H1 (cell line): ENCODE measurements around the gene TBR1.

Experiments used
- CTCF ChIP-seq, 3 experiments: IDR thresholded peaks; 1 replicate in 2 of 3; 2 replicates in 1 of 3; pipeline versions ENCODE4 v1.5.1 to v1.6.1; 2011; ENCODE audit warnings: low read length in 3 of 3, mild to moderate bottlenecking in 3 of 3, inconsistent platforms in 2 of 3, low read depth in 1 of 3, moderate library complexity in 1 of 3; ENCODE audit not compliant: insufficient read depth in 1 of 3; ENCODE audit errors: control extremely low read depth in 1 of 3
- EGR1 ChIP-seq: IDR thresholded peaks from 2 replicates; pipeline ENCODE4 v1.6.1; 2011; ENCODE audit warnings: low read depth, low read length, borderline replicate concordance
- EZH2 ChIP-seq: fragments of 200-600 bp; sonication (generic); IDR thresholded peaks from 2 replicates; pipeline ENCODE4 v1.7.1; 2012; ENCODE audit warnings: low read depth, mild to moderate bottlenecking, moderate library complexity, low read length, inconsistent platforms; ENCODE audit not compliant: severe bottlenecking
- JUN ChIP-seq: IDR thresholded peaks from 2 replicates; pipeline ENCODE4 v1.6.1; 2011; ENCODE audit warnings: low read depth, mild to moderate bottlenecking, improper control_type of control experiment, low read length
- MAX ChIP-seq: IDR thresholded peaks from 2 replicates; pipeline ENCODE4 v1.6.1; 2012; ENCODE audit warnings: inconsistent platforms
- POLR2A ChIP-seq, 2 experiments: IDR thresholded peaks; 1 replicate in 1 of 2; 2 replicates in 1 of 2; pipeline ENCODE4 v1.6.1; 2011; ENCODE audit warnings: low read depth in 2 of 2, low read length in 2 of 2, mild to moderate bottlenecking in 2 of 2; ENCODE audit errors: control extremely low read depth in 1 of 2
- POLR2AphosphoS5 ChIP-seq: IDR thresholded peaks from 2 replicates; pipeline ENCODE4 v1.6.1; 2011; ENCODE audit warnings: low read depth, low read length
- RBBP5 ChIP-seq: IDR thresholded peaks from 2 replicates; pipeline ENCODE4 v1.7.1; 2012; ENCODE audit warnings: low read depth, mild to moderate bottlenecking, inconsistent platforms, low read length, moderate library complexity, borderline replicate concordance
- RFX5 ChIP-seq: IDR thresholded peaks from 2 replicates; pipeline ENCODE4 v1.6.1; 2011; ENCODE audit warnings: low read depth, low read length, improper control_type of control experiment, borderline replicate concordance
- RXRA ChIP-seq: IDR thresholded peaks from 2 replicates; pipeline ENCODE4 v1.6.1; 2011; ENCODE audit warnings: low read depth, mild to moderate bottlenecking, low read length, moderate library complexity; ENCODE audit not compliant: insufficient read depth
- SUZ12 ChIP-seq: fragments of 200-600 bp; sonication (generic); IDR thresholded peaks from 2 replicates; pipeline ENCODE4 v1.6.1; 2012; ENCODE audit warnings: mild to moderate bottlenecking, inconsistent platforms, low read length, moderate library complexity, mixed read lengths
- TBP ChIP-seq: IDR thresholded peaks from 2 replicates; pipeline ENCODE4 v1.6.1; 2011; ENCODE audit warnings: low read depth, low read length, improper control_type of control experiment

- TF ChIP-seq POLR2AphosphoS5, result no peak
- no peak for TF ChIP-seq MAX
- no peak for TF ChIP-seq CTCF (IDR thresholded peaks at IDR 0.05; ENCODE audit: control extremely low read depth in 1 of 3, insufficient read depth in 1 of 3, low read depth in 1 of 3, low read length in 3 of 3)
- no peak for TF ChIP-seq RFX5
- no peak for TF ChIP-seq JUN
- no peak for TF ChIP-seq POLR2A (IDR thresholded peaks at IDR 0.05; ENCODE audit: control extremely low read depth in 1 of 2, low read depth in 2 of 2, low read length in 2 of 2)
- TF ChIP-seq EGR1, result no peak
- no peak for TF ChIP-seq EZH2
- no peak for TF ChIP-seq RXRA
- TF ChIP-seq TBP, result no peak
- no peak for TF ChIP-seq RBBP5
- no peak for TF ChIP-seq SUZ12
These were observed 16.0 kb upstream of the TBR1 start for GRCh38 chr2:161400076-161400475.
